Fibroblast of mammary gland (primary cell): ENCODE results near the gene BCAS3.

ENCODE experiments used
- DNase-seq: peaks from one replicate; pipeline ENCODE4 v3.0.0-alpha.2; 2010; ENCODE audit warnings: low read depth
- H3K4me3 ChIP-seq: 2 replicates; pipeline ENCODE4 v1.5.1; 2011; ENCODE audit warnings: low read depth, mild to moderate bottlenecking, low read length, moderate library complexity; ENCODE audit not compliant: control insufficient read depth
- TF ChIP-seq, protein P1 (sequence below): conservative IDR thresholded peaks from 2 replicates; pipeline ENCODE4 v1.5.1; 2011; ENCODE audit warnings: low read depth, low read length, inconsistent platforms; ENCODE audit not compliant: control insufficient read depth, insufficient read depth

Gene BCAS3

GRCh38 chr17:60941028-60941427, 263.4 kb downstream of the BCAS3 start:
- peak; percentile 97 for DNase-seq
- H3K4me3 ChIP-seq, result no peak overlapping the region
- TF ChIP-seq, protein P1, sequence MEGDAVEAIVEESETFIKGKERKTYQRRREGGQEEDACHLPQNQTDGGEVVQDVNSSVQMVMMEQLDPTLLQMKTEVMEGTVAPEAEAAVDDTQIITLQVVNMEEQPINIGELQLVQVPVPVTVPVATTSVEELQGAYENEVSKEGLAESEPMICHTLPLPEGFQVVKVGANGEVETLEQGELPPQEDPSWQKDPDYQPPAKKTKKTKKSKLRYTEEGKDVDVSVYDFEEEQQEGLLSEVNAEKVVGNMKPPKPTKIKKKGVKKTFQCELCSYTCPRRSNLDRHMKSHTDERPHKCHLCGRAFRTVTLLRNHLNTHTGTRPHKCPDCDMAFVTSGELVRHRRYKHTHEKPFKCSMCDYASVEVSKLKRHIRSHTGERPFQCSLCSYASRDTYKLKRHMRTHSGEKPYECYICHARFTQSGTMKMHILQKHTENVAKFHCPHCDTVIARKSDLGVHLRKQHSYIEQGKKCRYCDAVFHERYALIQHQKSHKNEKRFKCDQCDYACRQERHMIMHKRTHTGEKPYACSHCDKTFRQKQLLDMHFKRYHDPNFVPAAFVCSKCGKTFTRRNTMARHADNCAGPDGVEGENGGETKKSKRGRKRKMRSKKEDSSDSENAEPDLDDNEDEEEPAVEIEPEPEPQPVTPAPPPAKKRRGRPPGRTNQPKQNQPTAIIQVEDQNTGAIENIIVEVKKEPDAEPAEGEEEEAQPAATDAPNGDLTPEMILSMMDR, result no peak

DNA sequence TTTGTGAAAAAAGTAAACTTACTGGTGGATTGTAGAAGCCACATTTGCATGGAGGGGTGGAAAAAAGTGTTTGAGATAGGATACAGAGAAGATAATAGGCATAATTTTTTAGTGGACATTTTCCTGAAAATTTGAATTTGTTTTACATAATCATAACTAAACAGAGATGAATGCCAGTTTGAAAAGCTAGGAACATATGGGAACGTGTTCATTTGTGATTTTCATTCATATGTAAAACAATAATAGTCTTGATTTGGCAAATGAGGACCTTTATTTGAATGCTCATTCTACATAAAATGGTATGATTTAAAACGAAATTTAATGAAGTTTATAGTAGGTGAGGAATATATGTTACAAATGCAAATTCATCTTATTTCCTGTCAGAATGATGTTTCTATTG, 263.9 kb downstream of the BCAS3 start:
- DNase-seq, result no peak
- no peak overlapping the region for H3K4me3 ChIP-seq
- TF ChIP-seq, protein P1, result no peak

- TF ChIP-seq, protein P1, result no peak
- no peak for DNase-seq
These were observed 267.1 kb downstream of the BCAS3 start for GRCh38 chr17:60944751-60945150.

DNA sequence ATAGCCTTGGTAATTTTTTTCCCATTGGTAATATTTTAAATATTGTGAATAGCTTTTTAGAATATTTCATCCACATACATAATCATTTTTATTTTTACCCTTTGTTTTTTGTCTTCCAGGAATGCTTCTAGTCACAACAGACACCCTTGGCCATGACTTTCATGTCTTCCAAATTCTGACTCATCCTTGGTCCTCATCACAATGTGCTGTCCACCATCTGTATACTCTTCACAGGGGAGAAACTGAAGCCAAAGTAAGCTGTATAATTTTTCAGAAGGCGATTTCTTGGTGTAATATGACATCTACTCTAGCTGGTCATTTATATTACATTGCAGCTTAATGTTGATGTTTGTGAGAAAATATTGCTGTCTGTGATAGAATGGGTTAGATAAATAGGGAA, 269.4 kb downstream of the BCAS3 start:
- peak; percentile 81 for DNase-seq
- TF ChIP-seq, protein P1, result no peak
- no peak overlapping the region for H3K4me3 ChIP-seq

More at GRCh38 chr17:60944751-60945150, 267.1 kb downstream of the BCAS3 start:
- H3K4me3 ChIP-seq, result no peak overlapping the region

DNA sequence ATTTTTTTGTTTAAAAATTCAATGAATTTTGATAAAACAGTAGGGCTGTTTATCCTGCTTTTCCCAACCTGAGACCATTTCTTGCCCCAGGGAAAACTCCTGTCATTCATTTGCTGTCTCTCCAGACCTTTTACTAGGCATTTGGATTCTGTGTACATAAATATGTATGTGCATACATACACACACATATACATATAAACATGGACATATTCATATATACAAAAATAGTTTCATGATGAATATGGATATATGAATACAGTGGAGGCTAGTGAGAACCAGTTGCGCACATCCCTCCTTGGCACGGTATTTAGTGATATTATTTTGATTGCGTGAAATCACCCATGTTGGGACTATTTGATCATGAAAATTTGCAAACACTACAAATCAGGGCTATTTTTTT, 269.9 kb downstream of the BCAS3 start:
- no peak for DNase-seq
- TF ChIP-seq, protein P1, result no peak
- no peak overlapping the region for H3K4me3 ChIP-seq

DNA sequence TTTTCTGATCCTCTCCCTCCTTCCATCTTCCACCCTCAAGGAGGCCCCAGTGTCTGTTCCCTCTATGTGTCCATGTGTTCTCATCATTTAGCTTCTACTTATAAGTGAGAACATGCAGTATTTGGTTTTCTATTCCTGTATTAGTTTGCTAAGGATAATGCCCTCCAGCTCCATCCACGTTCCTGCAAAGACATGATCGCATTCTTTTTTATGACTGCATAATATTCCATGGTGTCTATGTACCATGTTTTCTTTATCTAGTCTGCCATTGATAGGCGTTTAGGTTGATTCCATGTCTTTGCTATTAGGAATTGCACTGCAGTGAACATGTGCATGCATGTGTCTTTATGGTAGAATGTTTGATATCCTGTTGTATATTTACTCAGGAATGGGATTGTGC, 275.1 kb downstream of the BCAS3 start:
- TF ChIP-seq, protein P1, result no peak
- DNase-seq, result no peak
- no peak overlapping the region for H3K4me3 ChIP-seq

DNA sequence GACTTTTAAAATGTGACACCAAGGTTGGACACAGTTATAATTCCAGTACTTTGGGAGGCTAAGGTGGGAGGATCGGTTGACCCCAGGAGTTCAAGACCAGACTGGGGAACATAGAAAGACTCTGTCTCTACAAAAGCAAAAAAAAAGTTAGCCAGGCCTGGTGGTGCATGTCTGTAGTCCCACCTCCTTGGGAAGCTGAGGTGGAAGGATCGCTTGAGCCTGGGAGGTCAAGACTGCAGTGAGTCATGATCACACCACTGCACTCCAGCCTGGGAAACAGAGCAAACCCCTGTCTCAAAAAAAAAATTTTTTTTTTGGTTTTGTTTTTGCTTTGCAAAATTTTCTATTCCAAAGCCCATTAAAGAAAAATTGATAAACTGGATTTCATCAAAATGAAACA, 281.4 kb downstream of the BCAS3 start:
- H3K4me3 ChIP-seq, result no peak overlapping the region
- DNase-seq, result peak; percentile 69

More for the DNA sequence above, 281.4 kb downstream of the BCAS3 start:
- TF ChIP-seq, protein P1, result no peak
